ENCODE data around the gene PLXNA3. TPM values are rescaled to one million over a fixed set of nuclear protein-coding genes. Genes with fewer than 3 reads are reported as not detected.

Gene PLXNA3
- total RNA-seq, 1 experiment from 2014 or later: 36.3 TPM

DNA sequence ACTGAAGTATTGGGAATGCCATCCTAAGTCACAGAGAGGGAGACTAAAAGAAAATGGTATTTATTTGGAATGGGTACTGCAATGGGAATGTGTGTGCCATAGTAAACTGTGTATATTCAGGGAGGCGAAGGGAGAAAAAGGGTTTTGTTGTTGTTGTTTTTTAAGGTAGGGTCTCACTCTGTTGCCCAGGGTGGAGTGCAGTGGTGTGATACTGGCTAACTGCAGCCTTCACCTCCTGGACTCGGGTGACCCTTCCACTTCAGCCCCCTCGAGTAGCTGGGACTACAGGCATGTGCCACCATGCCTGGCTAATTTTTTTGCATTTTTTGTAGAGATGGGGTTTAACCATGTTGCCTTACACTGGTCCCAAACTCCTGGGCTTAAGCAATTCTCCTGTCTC is 36.6 kb downstream of the PLXNA3 start:
- Histone ChIP-seq H2AFZ (ENCODE audit: low read length) (no peak overlapping the region), H3K23ac (ENCODE audit: insufficient read length, low read depth, low read length) (no peak overlapping the region), H3K27me3 (ENCODE audit: insufficient read depth, low read length) (no peaks in the 10 kb centered on the region), H3K4ac (ENCODE audit: low read depth, low read length) (no peak overlapping the region), H3K56ac (ENCODE audit: insufficient read length, low read depth, low read length) (no peak overlapping the region), H3K4me2 (ENCODE audit: insufficient read depth, insufficient read length, low read length) (no peak overlapping the region), H4K5ac (ENCODE audit: insufficient read length, low read depth, low read length) (no peak overlapping the region), H2AK5ac (ENCODE audit: insufficient read length, low read length) (no peak overlapping the region), H4K8ac (replicated peaks; ENCODE audit: insufficient read length, low read depth, low read length) (no peak overlapping the region), H3K9me3 (ENCODE audit: control insufficient read depth, low read depth, low read length) (peaks cover 7% of the 10 kb centered on the region), H3K14ac (ENCODE audit: insufficient read depth, low read length) (no peak overlapping the region), H3K27ac (ENCODE audit: insufficient read length, low read depth, low read length) (no peak overlapping the region), H4K20me1 (ENCODE audit: control insufficient read depth, insufficient read depth, insufficient read length) (no peaks in the 10 kb centered on the region), H2BK5ac (ENCODE audit: insufficient read length, low read length) (no peak overlapping the region), H2BK20ac (ENCODE audit: low read depth, low read length, poor library complexity, severe bottlenecking) (no peak overlapping the region), H3K9ac (ENCODE audit: extremely low read depth, insufficient read length, low read length) (no peak overlapping the region), H3K79me1 (ENCODE audit: insufficient read depth, low read depth, low read length, poor library complexity, severe bottlenecking) (no peaks in the 10 kb centered on the region), H3K23me2 (ENCODE audit: insufficient read length, low read depth, low read length, poor library complexity, severe bottlenecking) (no peaks in the 10 kb centered on the region), H4K91ac (ENCODE audit: insufficient read length, low read depth, low read length) (no peak overlapping the region), H2BK12ac (ENCODE audit: insufficient read length, low read depth, low read length) (no peak overlapping the region), H3T11ph (ENCODE audit: low read length) (no peak overlapping the region), H3K4me1 (ENCODE audit: insufficient read depth, low read length) (no peaks in the 10 kb centered on the region), H2BK120ac (ENCODE audit: low read depth, low read length, poor library complexity, severe bottlenecking) (no peak overlapping the region), H3K79me2 (ENCODE audit: insufficient read depth, low read length) (no peaks in the 10 kb centered on the region), H3K18ac (ENCODE audit: insufficient read length, low read depth, low read length) (no peak overlapping the region), H2BK15ac (ENCODE audit: low read depth, low read length) (no peak overlapping the region)
- Mint-ChIP-seq H3K27me3 (ENCODE audit: low read depth) (peaks cover 7% of the 10 kb centered on the region; the same call in 1 of the 2 replicates), H3K36me3 (ENCODE audit: insufficient read depth in 1 of 3, low read depth in 3 of 3) (no peaks in the 10 kb centered on the region; a peak in 2 of 7 replicates), H3K4me1 (peaks cover 1 to 4% of the 10 kb centered on the region in 2 experiments; a peak in 3 of 4 replicates), H3K9me3 (peaks cover 55 to 65% of the 10 kb centered on the region in 2 experiments), H3K4me3 (no peak overlapping the region), H3K27ac (no peak overlapping the region)
- WGBS (ENCODE audit: extremely low coverage, insufficient read length, low lambda C conversion rate): no CpG with 5 or more reads among the region's 3 CpGs
- TF ChIP-seq, protein P1, sequence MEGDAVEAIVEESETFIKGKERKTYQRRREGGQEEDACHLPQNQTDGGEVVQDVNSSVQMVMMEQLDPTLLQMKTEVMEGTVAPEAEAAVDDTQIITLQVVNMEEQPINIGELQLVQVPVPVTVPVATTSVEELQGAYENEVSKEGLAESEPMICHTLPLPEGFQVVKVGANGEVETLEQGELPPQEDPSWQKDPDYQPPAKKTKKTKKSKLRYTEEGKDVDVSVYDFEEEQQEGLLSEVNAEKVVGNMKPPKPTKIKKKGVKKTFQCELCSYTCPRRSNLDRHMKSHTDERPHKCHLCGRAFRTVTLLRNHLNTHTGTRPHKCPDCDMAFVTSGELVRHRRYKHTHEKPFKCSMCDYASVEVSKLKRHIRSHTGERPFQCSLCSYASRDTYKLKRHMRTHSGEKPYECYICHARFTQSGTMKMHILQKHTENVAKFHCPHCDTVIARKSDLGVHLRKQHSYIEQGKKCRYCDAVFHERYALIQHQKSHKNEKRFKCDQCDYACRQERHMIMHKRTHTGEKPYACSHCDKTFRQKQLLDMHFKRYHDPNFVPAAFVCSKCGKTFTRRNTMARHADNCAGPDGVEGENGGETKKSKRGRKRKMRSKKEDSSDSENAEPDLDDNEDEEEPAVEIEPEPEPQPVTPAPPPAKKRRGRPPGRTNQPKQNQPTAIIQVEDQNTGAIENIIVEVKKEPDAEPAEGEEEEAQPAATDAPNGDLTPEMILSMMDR (conservative IDR thresholded peaks at IDR 0.05): no peak
- no peak for DNase-seq
